ENCODE results near the gene FGD2. TPM values are rescaled to one million over a fixed set of nuclear protein-coding genes. Genes with fewer than 3 reads are reported as not detected.

The FGD2 gene
- total and polyA plus RNA-seq, 9 of the 15 experiments (the other 6 are each of a cell fraction or from before 2014, with no cell fraction given): 0.09 TPM; not detected in 8

DNA sequence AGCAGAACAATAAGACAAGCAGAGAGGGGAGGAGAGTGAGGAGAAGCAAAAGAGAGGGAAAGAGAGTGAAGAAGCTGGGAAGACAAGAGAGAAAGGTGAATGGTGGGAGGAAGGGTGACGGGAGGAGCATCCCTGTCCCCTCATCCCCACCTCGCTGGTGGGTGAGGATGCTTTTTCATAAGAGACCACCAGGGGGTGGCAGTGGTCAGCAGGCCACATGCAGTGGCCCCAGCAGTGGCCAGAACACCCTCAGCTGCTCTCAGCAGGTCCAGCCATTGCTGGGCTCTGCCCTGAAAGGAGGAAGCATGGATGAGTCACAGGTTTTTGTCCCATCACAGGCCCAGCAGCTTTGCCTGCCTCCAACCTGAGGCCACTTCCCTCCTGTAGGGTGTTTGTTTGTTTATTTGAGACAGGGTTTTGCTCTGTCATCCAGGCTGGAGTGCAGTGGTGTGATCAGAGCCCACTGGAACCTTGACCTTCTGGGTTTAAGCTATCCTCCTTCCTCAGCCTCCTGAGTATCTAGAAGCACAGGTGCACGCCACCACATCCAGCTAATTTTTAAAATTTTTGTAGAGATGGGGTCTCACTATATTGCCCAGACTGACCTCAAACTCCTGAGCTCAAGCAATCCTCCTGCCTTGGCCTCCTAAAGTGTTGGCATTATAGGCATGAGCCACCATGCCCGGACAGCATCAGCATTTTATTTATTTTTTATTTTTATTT, 24.0 kb downstream of the FGD2 start (continued):
- TF ChIP-seq ETS1 (conservative IDR thresholded peaks at IDR 0.05; ENCODE audit: control insufficient read depth, low read depth, low read length): peak; percentile 47; the same call in 1 of the 2 replicates
- no peak for TF ChIP-seq POLR3G (IDR thresholded peaks at IDR 0.05; ENCODE audit: extremely low read depth, insufficient read length, insufficient replicate concordance)
- peak; percentile 68; the same call in 1 of the 2 replicates for TF ChIP-seq NCOA1 (IDR thresholded peaks at IDR 0.05; ENCODE audit: low read depth)
- no peak for TF ChIP-seq KAT7 (CRISPR knock-in tag; IDR thresholded peaks at IDR 0.05; ENCODE audit: borderline replicate concordance)
- peak; percentile 93 for TF ChIP-seq RB1 (IDR thresholded peaks at IDR 0.05; ENCODE audit: low read depth)
- TF ChIP-seq ZNF431 (CRISPR knock-in tag; IDR thresholded peaks at IDR 0.05): no peak
- TF ChIP-seq STAT5B (CRISPR knock-in tag; IDR thresholded peaks at IDR 0.05): no peak
- TF ChIP-seq ZNF384 (IDR thresholded peaks at IDR 0.05; ENCODE audit: low read depth, low read length): peak; percentile 42
- peak; percentile 80 to 84 for TF ChIP-seq KDM1A (IDR thresholded peaks at IDR 0.05)
- TF ChIP-seq ELF1 (tag; IDR thresholded peaks at IDR 0.05): no peak
- TF ChIP-seq TEAD4 (IDR thresholded peaks at IDR 0.05; ENCODE audit: low read length): peak; percentile 40; the same call in 1 of the 2 replicates
- no peak for TF ChIP-seq TEAD4 (CRISPR knock-in tag; IDR thresholded peaks at IDR 0.05; ENCODE audit: borderline replicate concordance)
- peak; percentile 96 for TF ChIP-seq NFE2 (IDR thresholded peaks at IDR 0.05; ENCODE audit: low read depth)
- TF ChIP-seq PTTG1 (tag; IDR thresholded peaks at IDR 0.05; ENCODE audit: low read depth): no peak
- TF ChIP-seq TBP (optimal IDR thresholded peaks at IDR 0.05; ENCODE audit: low read depth, low read length): no peak
- TF ChIP-seq, protein P1, sequence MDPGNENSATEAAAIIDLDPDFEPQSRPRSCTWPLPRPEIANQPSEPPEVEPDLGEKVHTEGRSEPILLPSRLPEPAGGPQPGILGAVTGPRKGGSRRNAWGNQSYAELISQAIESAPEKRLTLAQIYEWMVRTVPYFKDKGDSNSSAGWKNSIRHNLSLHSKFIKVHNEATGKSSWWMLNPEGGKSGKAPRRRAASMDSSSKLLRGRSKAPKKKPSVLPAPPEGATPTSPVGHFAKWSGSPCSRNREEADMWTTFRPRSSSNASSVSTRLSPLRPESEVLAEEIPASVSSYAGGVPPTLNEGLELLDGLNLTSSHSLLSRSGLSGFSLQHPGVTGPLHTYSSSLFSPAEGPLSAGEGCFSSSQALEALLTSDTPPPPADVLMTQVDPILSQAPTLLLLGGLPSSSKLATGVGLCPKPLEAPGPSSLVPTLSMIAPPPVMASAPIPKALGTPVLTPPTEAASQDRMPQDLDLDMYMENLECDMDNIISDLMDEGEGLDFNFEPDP (CRISPR knock-in tag; IDR thresholded peaks at IDR 0.05): no peak
- TF ChIP-seq SMAD3 (CRISPR knock-in tag; conservative IDR thresholded peaks at IDR 0.05): no peak
- TF ChIP-seq ZNF175 (CRISPR knock-in tag; IDR thresholded peaks at IDR 0.05; ENCODE audit: low read depth): no peak
- TF ChIP-seq, protein P2, sequence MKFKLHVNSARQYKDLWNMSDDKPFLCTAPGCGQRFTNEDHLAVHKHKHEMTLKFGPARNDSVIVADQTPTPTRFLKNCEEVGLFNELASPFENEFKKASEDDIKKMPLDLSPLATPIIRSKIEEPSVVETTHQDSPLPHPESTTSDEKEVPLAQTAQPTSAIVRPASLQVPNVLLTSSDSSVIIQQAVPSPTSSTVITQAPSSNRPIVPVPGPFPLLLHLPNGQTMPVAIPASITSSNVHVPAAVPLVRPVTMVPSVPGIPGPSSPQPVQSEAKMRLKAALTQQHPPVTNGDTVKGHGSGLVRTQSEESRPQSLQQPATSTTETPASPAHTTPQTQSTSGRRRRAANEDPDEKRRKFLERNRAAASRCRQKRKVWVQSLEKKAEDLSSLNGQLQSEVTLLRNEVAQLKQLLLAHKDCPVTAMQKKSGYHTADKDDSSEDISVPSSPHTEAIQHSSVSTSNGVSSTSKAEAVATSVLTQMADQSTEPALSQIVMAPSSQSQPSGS (CRISPR knock-in tag; IDR thresholded peaks at IDR 0.05): no peak
- peak; percentile 54; the same call in 1 of the 2 replicates for TF ChIP-seq NR2C2 (CRISPR knock-in tag; IDR thresholded peaks at IDR 0.05)
- TF ChIP-seq NR2C2 (tag; IDR thresholded peaks at IDR 0.05): peak; percentile 82
- TF ChIP-seq CBX5 (IDR thresholded peaks at IDR 0.05; ENCODE audit: borderline replicate concordance, low read depth): no peak; the same call in 1 of the 2 replicates
- no peak for TF ChIP-seq MED1 (CRISPR knock-in tag; IDR thresholded peaks at IDR 0.05; ENCODE audit: borderline replicate concordance)
- TF ChIP-seq KLF16 (IDR thresholded peaks at IDR 0.05): peak; percentile 53; the same call in 1 of the 2 replicates
- TF ChIP-seq TRIM24 (IDR thresholded peaks at IDR 0.05): peak; percentile 75 to 90
- no peak for TF ChIP-seq BDP1 (IDR thresholded peaks at IDR 0.05; ENCODE audit: insufficient read depth, insufficient read length)
